Progenitor cell of endocrine pancreas (in vitro differentiated cells): ENCODE data around the gene ATL2. TPM values are rescaled to one million over a fixed set of nuclear protein-coding genes. Genes with fewer than 3 reads are reported as not detected.

Source experiments
- DNase-seq: peaks from one replicate; pipeline ENCODE4 v3.0.0; 2021; ENCODE audit warnings: low spot score; ENCODE audit not compliant: unreplicated experiment
- H3K27ac Mint-ChIP-seq: 2 replicates; pipeline ENCODE4 v1.8.0; 2021; ENCODE audit warnings: mild to moderate bottlenecking, moderate library complexity, mixed read lengths
- H3K27me3 Mint-ChIP-seq: 2 replicates; pipeline ENCODE4 v1.8.0; 2021; ENCODE audit warnings: mixed read lengths
- H3K36me3 Mint-ChIP-seq: 2 replicates; pipeline ENCODE4 v1.8.0; 2022; ENCODE audit warnings: mixed read lengths; ENCODE audit not compliant: insufficient read depth
- H3K4me1 Mint-ChIP-seq: 2 replicates; pipeline ENCODE4 v1.8.0; 2021; ENCODE audit warnings: low read depth, mixed read lengths
- H3K4me3 Mint-ChIP-seq: 2 replicates; pipeline ENCODE4 v1.8.0; 2021; ENCODE audit warnings: low read depth, mild to moderate bottlenecking, moderate library complexity, mixed read lengths
- H3K9me3 Mint-ChIP-seq: 2 replicates; pipeline ENCODE4 v1.8.0; 2021; ENCODE audit warnings: low read depth, mixed read lengths
- total RNA-seq: library from RNA; stranded (reverse); gene quantifications from 2 replicates; pipeline ENCODE4 v1.2.1, GENCODE V29; 2021
- TF ChIP-seq, protein P1 (sequence below): fragments of 200-600 bp; sonication (generic); IDR thresholded peaks from one replicate; pipeline ENCODE4 v1.5.0; 2021; ENCODE audit warnings: antibody characterized with exemption, mild to moderate bottlenecking; ENCODE audit not compliant: unreplicated experiment

ATL2 gene
- total RNA-seq, 1 donor from 2014 or later = 56.0 TPM

DNA sequence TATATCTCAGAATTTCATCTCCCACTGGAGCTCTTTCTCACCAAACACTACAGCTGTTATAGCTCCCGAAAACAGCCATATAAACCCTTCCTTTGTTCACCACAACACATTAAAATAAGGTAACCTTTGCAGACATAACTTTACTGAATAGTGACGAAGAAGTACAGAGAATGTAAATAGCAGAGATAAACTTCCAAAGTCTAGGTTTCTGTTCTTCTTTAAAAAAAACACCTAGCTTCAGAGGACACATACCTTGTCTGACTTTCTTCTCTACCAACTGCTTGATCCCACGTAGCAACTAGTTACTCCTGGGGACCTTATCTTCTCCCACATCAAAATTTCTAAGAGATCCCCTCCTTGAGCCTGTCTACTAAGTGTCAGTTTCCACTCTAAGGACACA, 32.3 kb downstream of the ATL2 start:
- no peaks in the 10 kb centered on the region for H3K27me3 Mint-ChIP-seq
- H3K9me3 Mint-ChIP-seq = peaks cover 4% of the 10 kb centered on the region
- H3K27ac Mint-ChIP-seq = no peak overlapping the region
- H3K36me3 Mint-ChIP-seq = peaks cover 21% of the 10 kb centered on the region
- H3K4me1 Mint-ChIP-seq = no peaks in the 10 kb centered on the region
- TF ChIP-seq, protein P1, sequence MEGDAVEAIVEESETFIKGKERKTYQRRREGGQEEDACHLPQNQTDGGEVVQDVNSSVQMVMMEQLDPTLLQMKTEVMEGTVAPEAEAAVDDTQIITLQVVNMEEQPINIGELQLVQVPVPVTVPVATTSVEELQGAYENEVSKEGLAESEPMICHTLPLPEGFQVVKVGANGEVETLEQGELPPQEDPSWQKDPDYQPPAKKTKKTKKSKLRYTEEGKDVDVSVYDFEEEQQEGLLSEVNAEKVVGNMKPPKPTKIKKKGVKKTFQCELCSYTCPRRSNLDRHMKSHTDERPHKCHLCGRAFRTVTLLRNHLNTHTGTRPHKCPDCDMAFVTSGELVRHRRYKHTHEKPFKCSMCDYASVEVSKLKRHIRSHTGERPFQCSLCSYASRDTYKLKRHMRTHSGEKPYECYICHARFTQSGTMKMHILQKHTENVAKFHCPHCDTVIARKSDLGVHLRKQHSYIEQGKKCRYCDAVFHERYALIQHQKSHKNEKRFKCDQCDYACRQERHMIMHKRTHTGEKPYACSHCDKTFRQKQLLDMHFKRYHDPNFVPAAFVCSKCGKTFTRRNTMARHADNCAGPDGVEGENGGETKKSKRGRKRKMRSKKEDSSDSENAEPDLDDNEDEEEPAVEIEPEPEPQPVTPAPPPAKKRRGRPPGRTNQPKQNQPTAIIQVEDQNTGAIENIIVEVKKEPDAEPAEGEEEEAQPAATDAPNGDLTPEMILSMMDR = no peak
- H3K4me3 Mint-ChIP-seq = no peak overlapping the region
- no peak for DNase-seq

GRCh38 chr2:38343212-38343611, 33.9 kb downstream of the ATL2 start:
- TF ChIP-seq, protein P1 = no peak
- peaks cover 29% of the 10 kb centered on the region for H3K36me3 Mint-ChIP-seq

DNA sequence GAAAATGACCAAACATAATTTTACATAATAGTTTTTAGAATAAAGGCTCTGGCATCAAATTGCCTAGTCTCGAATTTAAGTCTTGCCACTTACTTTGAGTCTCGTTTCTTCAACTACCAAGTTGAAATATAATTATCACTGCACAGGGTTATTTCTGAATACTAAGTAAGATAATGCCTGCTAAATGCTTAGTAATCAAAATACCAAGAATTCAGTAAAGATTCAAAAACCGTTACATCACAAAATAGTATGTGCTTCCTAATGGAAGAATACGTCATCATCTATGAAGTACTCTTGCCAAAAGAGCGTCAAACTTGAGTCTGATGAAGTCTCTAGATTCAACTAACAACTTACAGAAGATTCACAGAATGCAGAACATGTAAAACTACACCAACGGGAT, 40.5 kb downstream of the ATL2 start:
- Mint-ChIP-seq H3K4me1 (no peaks in the 10 kb centered on the region), H3K9me3 (peaks cover 3% of the 10 kb centered on the region), H3K27ac (no peak overlapping the region), H3K36me3 (peaks cover 31% of the 10 kb centered on the region), H3K4me3 (no peak overlapping the region), H3K27me3 (no peaks in the 10 kb centered on the region)
- TF ChIP-seq, protein P1 = no peak
- no peak for DNase-seq

More at GRCh38 chr2:38343212-38343611, 33.9 kb downstream of the ATL2 start:
- no peak for DNase-seq
- Mint-ChIP-seq H3K4me1 (no peaks in the 10 kb centered on the region), H3K4me3 (no peak overlapping the region), H3K9me3 (peaks cover 4% of the 10 kb centered on the region), H3K27ac (no peak overlapping the region), H3K27me3 (no peaks in the 10 kb centered on the region)

DNA sequence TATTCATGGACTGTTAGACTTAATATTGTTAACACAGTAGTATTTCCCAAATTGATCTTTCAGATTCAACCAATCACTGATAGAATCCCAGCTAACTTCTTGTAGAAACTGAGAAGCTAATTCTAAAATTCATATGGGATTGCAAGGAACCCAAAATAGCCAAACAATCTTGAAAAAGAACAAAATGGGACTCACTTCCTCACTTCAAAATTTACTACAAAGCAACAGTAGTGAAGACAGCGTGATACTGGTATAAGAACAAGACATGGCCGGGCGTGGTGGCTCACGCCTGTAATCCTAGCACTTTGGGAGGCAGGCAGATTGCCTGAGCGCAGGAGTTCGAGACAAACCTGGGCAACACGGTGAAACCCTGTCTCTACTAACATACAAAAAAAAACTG, 46.3 kb downstream of the ATL2 start:
- Mint-ChIP-seq H3K4me3 (no peak overlapping the region), H3K27me3 (no peaks in the 10 kb centered on the region), H3K27ac (no peak overlapping the region), H3K9me3 (peaks cover 3% of the 10 kb centered on the region), H3K36me3 (peaks cover 28% of the 10 kb centered on the region), H3K4me1 (peaks cover 6% of the 10 kb centered on the region)
- no peak for DNase-seq
- TF ChIP-seq, protein P1 = no peak

GRCh38 chr2:38327580-38327979, 49.5 kb downstream of the ATL2 start:
- H3K27ac Mint-ChIP-seq = no peak overlapping the region
- H3K36me3 Mint-ChIP-seq = peaks cover 22% of the 10 kb centered on the region
- no peak overlapping the region for H3K4me3 Mint-ChIP-seq
- TF ChIP-seq, protein P1 = no peak
- DNase-seq = no peak
- H3K4me1 Mint-ChIP-seq = peaks cover 19% of the 10 kb centered on the region
- H3K27me3 Mint-ChIP-seq = no peaks in the 10 kb centered on the region
- H3K9me3 Mint-ChIP-seq = peaks cover 3% of the 10 kb centered on the region
